WTC11 (cell line): ENCODE measurements around the gene MYOM1.

Experiments used
- AFF4 ChIP-seq: sonication (generic); formaldehyde crosslinking; IDR thresholded peaks from 2 replicates; pipeline ENCODE4 v1.8.1; 2023; ENCODE audit warnings: mild to moderate bottlenecking, missing genetic modification reagents, borderline replicate concordance
- CREB1 ChIP-seq: sonication (generic); formaldehyde crosslinking; IDR thresholded peaks from 2 replicates; pipeline ENCODE4 v1.8.0; 2023; ENCODE audit warnings: mild to moderate bottlenecking, missing genetic modification reagents
- CTCF ChIP-seq: fragments of 200-600 bp; IDR thresholded peaks from 2 replicates; pipeline ENCODE4 v1.8.0; 2022; ENCODE audit warnings: antibody characterized with exemption
- ELF4 ChIP-seq: sonication (generic); formaldehyde crosslinking; IDR thresholded peaks from 2 replicates; pipeline ENCODE4 v1.8.1; 2022; ENCODE audit warnings: low read depth, mild to moderate bottlenecking, moderate library complexity, missing genetic modification reagents
- NFE2L1 ChIP-seq: sonication (generic); formaldehyde crosslinking; IDR thresholded peaks from 2 replicates; pipeline ENCODE4 v1.8.1; 2023; ENCODE audit warnings: missing genetic modification reagents
- STAT6 ChIP-seq: sonication (generic); formaldehyde crosslinking; conservative IDR thresholded peaks from 2 replicates; pipeline ENCODE4 v1.8.1; 2023; ENCODE audit warnings: mild to moderate bottlenecking, low read depth, missing genetic modification reagents, moderate library complexity
- ZBTB21 ChIP-seq: sonication (generic); formaldehyde crosslinking; IDR thresholded peaks from 2 replicates; pipeline ENCODE4 v1.8.1; 2023; ENCODE audit warnings: mild to moderate bottlenecking, missing genetic modification reagents, borderline replicate concordance
- TF ChIP-seq, protein P1 (sequence below): sonication (generic); formaldehyde crosslinking; conservative IDR thresholded peaks from 2 replicates; pipeline ENCODE4 v1.8.1; 2022; ENCODE audit warnings: mild to moderate bottlenecking, missing genetic modification reagents
- TF ChIP-seq, protein P2 (sequence below): fragments of 250-450 bp; sonication (Bioruptor Pico); IDR thresholded peaks from 2 replicates; pipeline ENCODE4 v1.9.0; 2021; ENCODE audit warnings: moderate library complexity, mild to moderate bottlenecking, inconsistent platforms, borderline replicate concordance
- TF ChIP-seq, protein P3 (sequence below): sonication (generic); formaldehyde crosslinking; IDR thresholded peaks from 2 replicates; pipeline ENCODE4 v1.8.1; 2022; ENCODE audit warnings: low read depth, mild to moderate bottlenecking, moderate library complexity, missing genetic modification reagents, borderline replicate concordance

DNA sequence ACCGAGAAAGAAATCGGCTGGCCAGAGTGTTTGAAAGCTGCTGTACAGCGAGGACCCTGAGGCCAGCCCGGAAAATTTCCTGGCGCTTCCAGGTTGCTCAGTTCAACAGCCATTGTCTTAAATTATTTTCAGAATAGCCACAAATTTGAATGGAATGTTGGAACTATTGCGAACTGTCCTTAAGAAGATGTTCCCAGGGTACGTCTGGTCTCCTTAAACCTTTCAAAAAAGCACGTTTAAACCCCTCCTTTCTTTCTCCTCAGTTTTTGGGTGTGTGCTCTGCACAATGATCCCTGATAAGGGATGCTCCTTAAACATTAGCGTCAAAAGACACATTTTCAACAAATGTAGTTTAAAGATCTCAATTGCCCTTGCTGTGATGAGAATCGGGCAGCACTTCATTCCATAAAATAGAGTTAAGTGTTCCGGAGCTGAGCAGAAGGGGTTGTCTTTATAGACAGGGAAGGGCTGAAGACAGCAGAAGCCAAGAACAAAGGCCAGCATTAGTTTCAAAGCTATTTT lies 192.3 kb downstream of the MYOM1 start:
- TF ChIP-seq CTCF (no peak), STAT6 (no peak), NFE2L1 (CRISPR knock-in tag) (no peak), ZBTB21 (CRISPR knock-in tag) (no peak), CREB1 (no peak), ELF4 (no peak), AFF4 (CRISPR knock-in tag) (no peak)
- TF ChIP-seq, protein P1, sequence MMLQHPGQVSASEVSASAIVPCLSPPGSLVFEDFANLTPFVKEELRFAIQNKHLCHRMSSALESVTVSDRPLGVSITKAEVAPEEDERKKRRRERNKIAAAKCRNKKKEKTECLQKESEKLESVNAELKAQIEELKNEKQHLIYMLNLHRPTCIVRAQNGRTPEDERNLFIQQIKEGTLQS (CRISPR knock-in tag), result no peak
- TF ChIP-seq, protein P2, sequence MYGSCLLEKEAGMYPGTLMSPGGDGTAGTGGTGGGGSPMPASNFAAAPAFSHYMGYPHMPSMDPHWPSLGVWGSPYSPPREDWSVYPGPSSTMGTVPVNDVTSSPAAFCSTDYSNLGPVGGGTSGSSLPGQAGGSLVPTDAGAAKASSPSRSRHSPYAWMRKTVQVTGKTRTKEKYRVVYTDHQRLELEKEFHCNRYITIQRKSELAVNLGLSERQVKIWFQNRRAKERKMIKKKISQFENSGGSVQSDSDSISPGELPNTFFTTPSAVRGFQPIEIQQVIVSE (CRISPR knock-in tag), result no peak
- TF ChIP-seq, protein P3, sequence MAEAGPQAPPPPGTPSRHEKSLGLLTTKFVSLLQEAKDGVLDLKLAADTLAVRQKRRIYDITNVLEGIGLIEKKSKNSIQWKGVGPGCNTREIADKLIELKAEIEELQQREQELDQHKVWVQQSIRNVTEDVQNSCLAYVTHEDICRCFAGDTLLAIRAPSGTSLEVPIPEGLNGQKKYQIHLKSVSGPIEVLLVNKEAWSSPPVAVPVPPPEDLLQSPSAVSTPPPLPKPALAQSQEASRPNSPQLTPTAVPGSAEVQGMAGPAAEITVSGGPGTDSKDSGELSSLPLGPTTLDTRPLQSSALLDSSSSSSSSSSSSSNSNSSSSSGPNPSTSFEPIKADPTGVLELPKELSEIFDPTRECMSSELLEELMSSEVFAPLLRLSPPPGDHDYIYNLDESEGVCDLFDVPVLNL (CRISPR knock-in tag), result no peak
